ENCODE results near the gene ARSG. TPM values are rescaled to one million over a fixed set of nuclear protein-coding genes. Genes with fewer than 3 reads are reported as not detected.

ARSG gene
- total RNA-seq, 4 donors from 2014 or later: 3.1 to 6.8 (median 4.4) TPM

- TF ChIP-seq CTCF (IDR thresholded peaks at IDR 0.05; ENCODE audit: low read depth): no peak
These were observed 2.9 kb downstream of the ARSG start for GRCh38 chr17:68294196-68294555.

GRCh38 chr17:68294617-68295016, 3.3 kb downstream of the ARSG start:
- no peak for TF ChIP-seq CTCF (IDR thresholded peaks at IDR 0.05; ENCODE audit: low read depth)

- TF ChIP-seq CTCF (IDR thresholded peaks at IDR 0.05; ENCODE audit: low read depth): no peak
These were observed 3.8 kb downstream of the ARSG start for GRCh38 chr17:68295086-68295485.

GRCh38 chr17:68296217-68297191, 5.2 kb downstream of the ARSG start:
- no peak for TF ChIP-seq CTCF (IDR thresholded peaks at IDR 0.05; ENCODE audit: low read depth)

- TF ChIP-seq CTCF (IDR thresholded peaks at IDR 0.05; ENCODE audit: low read depth): no peak
These were observed 5.9 kb downstream of the ARSG start for GRCh38 chr17:68297195-68297594.

GRCh38 chr17:68298601-68299000, 7.3 kb downstream of the ARSG start:
- TF ChIP-seq CTCF (IDR thresholded peaks at IDR 0.05; ENCODE audit: low read depth): no peak

- TF ChIP-seq CTCF (IDR thresholded peaks at IDR 0.05; ENCODE audit: low read depth): no peak
These were observed 8.5 kb downstream of the ARSG start for GRCh38 chr17:68299817-68300216.

All from subcutaneous adipose tissue (tissue), 4 donors.